ENCODE measurements around the gene ABHD8.

ABHD8 gene

GRCh38 chr19:17332677-17333581 lies 29.7 kb upstream of the ABHD8 start:
- no peak overlapping the region for H3K4me3 ChIP-seq (ENCODE audit: low read depth, low read length)
- peaks cover 3% of the 10 kb centered on the region for H3K79me2 ChIP-seq (ENCODE audit: control insufficient read depth, insufficient read depth, low read length, unreplicated experiment)
- no peaks in the 10 kb centered on the region for H3K27me3 ChIP-seq (ENCODE audit: insufficient read depth, low read length)
- no peak overlapping the region for H3K27ac ChIP-seq (ENCODE audit: low read depth, low read length)
- no peaks in the 10 kb centered on the region for H3K4me1 ChIP-seq (ENCODE audit: control insufficient read depth, insufficient read depth, low read length, unreplicated experiment)
- H2AFZ ChIP-seq (ENCODE audit: low read length, unreplicated experiment): no peak overlapping the region
- H3K36me3 ChIP-seq (ENCODE audit: insufficient read depth, low read length): no peaks in the 10 kb centered on the region; the same call in 1 of the 2 replicates

GRCh38 chr19:17332360-17332676 lies 29.1 kb upstream of the ABHD8 start:
- Histone ChIP-seq H3K27ac (ENCODE audit: low read depth, low read length) (no peak overlapping the region), H3K79me2 (ENCODE audit: control insufficient read depth, insufficient read depth, low read length, unreplicated experiment) (no peaks in the 10 kb centered on the region)

GRCh38 chr19:17331045-17331558 lies 27.9 kb upstream of the ABHD8 start:
- no peaks in the 10 kb centered on the region; the same call in 1 of the 2 replicates for H3K36me3 ChIP-seq (ENCODE audit: insufficient read depth, low read length)
- no peaks in the 10 kb centered on the region for H3K4me1 ChIP-seq (ENCODE audit: control insufficient read depth, insufficient read depth, low read length, unreplicated experiment)
- no peak overlapping the region for H2AFZ ChIP-seq (ENCODE audit: low read length, unreplicated experiment)
- no peaks in the 10 kb centered on the region for H3K79me2 ChIP-seq (ENCODE audit: control insufficient read depth, insufficient read depth, low read length, unreplicated experiment)
- H3K27ac ChIP-seq (ENCODE audit: low read depth, low read length): no peak overlapping the region
- no peak overlapping the region for H3K4me3 ChIP-seq (ENCODE audit: low read depth, low read length)
- no peaks in the 10 kb centered on the region for H3K27me3 ChIP-seq (ENCODE audit: insufficient read depth, low read length)

More at GRCh38 chr19:17332360-17332676, 29.1 kb upstream of the ABHD8 start:
- Histone ChIP-seq H3K4me1 (ENCODE audit: control insufficient read depth, insufficient read depth, low read length, unreplicated experiment) (no peaks in the 10 kb centered on the region), H3K27me3 (ENCODE audit: insufficient read depth, low read length) (no peaks in the 10 kb centered on the region), H3K4me3 (ENCODE audit: low read depth, low read length) (no peak overlapping the region), H2AFZ (ENCODE audit: low read length, unreplicated experiment) (no peak overlapping the region), H3K36me3 (ENCODE audit: insufficient read depth, low read length) (no peaks in the 10 kb centered on the region; the same call in 1 of the 2 replicates)

- Histone ChIP-seq H3K36me3 (ENCODE audit: insufficient read depth, low read length) (no peaks in the 10 kb centered on the region; the same call in 1 of the 2 replicates), H3K27me3 (ENCODE audit: insufficient read depth, low read length) (no peaks in the 10 kb centered on the region), H3K4me3 (ENCODE audit: low read depth, low read length) (no peak overlapping the region), H2AFZ (ENCODE audit: low read length, unreplicated experiment) (no peak overlapping the region), H3K79me2 (ENCODE audit: control insufficient read depth, insufficient read depth, low read length, unreplicated experiment) (no peaks in the 10 kb centered on the region), H3K4me1 (ENCODE audit: control insufficient read depth, insufficient read depth, low read length, unreplicated experiment) (no peaks in the 10 kb centered on the region), H3K27ac (ENCODE audit: low read depth, low read length) (no peak overlapping the region)
Observed at GRCh38 chr19:17330262-17331044, 27.2 kb upstream of the ABHD8 start.

GRCh38 chr19:17329366-17330261 lies 26.4 kb upstream of the ABHD8 start:
- Histone ChIP-seq H3K4me3 (ENCODE audit: low read depth, low read length) (no peak overlapping the region), H3K4me1 (ENCODE audit: control insufficient read depth, insufficient read depth, low read length, unreplicated experiment) (no peaks in the 10 kb centered on the region), H3K27ac (ENCODE audit: low read depth, low read length) (no peak overlapping the region), H2AFZ (ENCODE audit: low read length, unreplicated experiment) (no peak overlapping the region), H3K79me2 (ENCODE audit: control insufficient read depth, insufficient read depth, low read length, unreplicated experiment) (no peaks in the 10 kb centered on the region), H3K36me3 (ENCODE audit: insufficient read depth, low read length) (no peaks in the 10 kb centered on the region; the same call in 1 of the 2 replicates), H3K27me3 (ENCODE audit: insufficient read depth, low read length) (no peaks in the 10 kb centered on the region)

GRCh38 chr19:17328517-17329365 lies 25.5 kb upstream of the ABHD8 start:
- no peaks in the 10 kb centered on the region for H3K4me1 ChIP-seq (ENCODE audit: control insufficient read depth, insufficient read depth, low read length, unreplicated experiment)

GRCh38 chr19:17327654-17328516 lies 24.7 kb upstream of the ABHD8 start:
- H2AFZ ChIP-seq (ENCODE audit: low read length, unreplicated experiment): no peak overlapping the region
- no peak overlapping the region for H3K27ac ChIP-seq (ENCODE audit: low read depth, low read length)
- no peaks in the 10 kb centered on the region for H3K79me2 ChIP-seq (ENCODE audit: control insufficient read depth, insufficient read depth, low read length, unreplicated experiment)
- H3K27me3 ChIP-seq (ENCODE audit: insufficient read depth, low read length): no peaks in the 10 kb centered on the region
- no peaks in the 10 kb centered on the region; the same call in 1 of the 2 replicates for H3K36me3 ChIP-seq (ENCODE audit: insufficient read depth, low read length)
- no peak overlapping the region for H3K4me3 ChIP-seq (ENCODE audit: low read depth, low read length)
- no peaks in the 10 kb centered on the region for H3K4me1 ChIP-seq (ENCODE audit: control insufficient read depth, insufficient read depth, low read length, unreplicated experiment)

More at GRCh38 chr19:17328517-17329365, 25.5 kb upstream of the ABHD8 start:
- Histone ChIP-seq H3K4me3 (ENCODE audit: low read depth, low read length) (no peak overlapping the region), H2AFZ (ENCODE audit: low read length, unreplicated experiment) (no peak overlapping the region), H3K36me3 (ENCODE audit: insufficient read depth, low read length) (no peaks in the 10 kb centered on the region; the same call in 1 of the 2 replicates), H3K27ac (ENCODE audit: low read depth, low read length) (no peak overlapping the region), H3K79me2 (ENCODE audit: control insufficient read depth, insufficient read depth, low read length, unreplicated experiment) (no peaks in the 10 kb centered on the region), H3K27me3 (ENCODE audit: insufficient read depth, low read length) (no peaks in the 10 kb centered on the region)

- H3K27ac ChIP-seq (ENCODE audit: low read depth, low read length): no peak overlapping the region
- H3K4me1 ChIP-seq (ENCODE audit: control insufficient read depth, insufficient read depth, low read length, unreplicated experiment): no peaks in the 10 kb centered on the region
- H3K36me3 ChIP-seq (ENCODE audit: insufficient read depth, low read length): no peaks in the 10 kb centered on the region
- no peak overlapping the region for H3K4me3 ChIP-seq (ENCODE audit: low read depth, low read length)
- no peaks in the 10 kb centered on the region for H3K27me3 ChIP-seq (ENCODE audit: insufficient read depth, low read length)
- no peak overlapping the region for H2AFZ ChIP-seq (ENCODE audit: low read length, unreplicated experiment)
- no peaks in the 10 kb centered on the region for H3K79me2 ChIP-seq (ENCODE audit: control insufficient read depth, insufficient read depth, low read length, unreplicated experiment)
Observed at GRCh38 chr19:17327068-17327653, 23.9 kb upstream of the ABHD8 start.

- Histone ChIP-seq H3K36me3 (ENCODE audit: insufficient read depth, low read length) (no peaks in the 10 kb centered on the region), H2AFZ (ENCODE audit: low read length, unreplicated experiment) (no peak overlapping the region), H3K27ac (ENCODE audit: low read depth, low read length) (no peak overlapping the region), H3K4me3 (ENCODE audit: low read depth, low read length) (no peak overlapping the region), H3K79me2 (ENCODE audit: control insufficient read depth, insufficient read depth, low read length, unreplicated experiment) (no peaks in the 10 kb centered on the region), H3K27me3 (ENCODE audit: insufficient read depth, low read length) (no peaks in the 10 kb centered on the region), H3K4me1 (ENCODE audit: control insufficient read depth, insufficient read depth, low read length, unreplicated experiment) (no peaks in the 10 kb centered on the region)
Observed at GRCh38 chr19:17326595-17326966, 23.4 kb upstream of the ABHD8 start.

Data from ACC112 (cell line).